GM06990 (cell line): ENCODE measurements around the gene RNF133.
"Not testable (repeated sequence)": the region's sequence is repeated elsewhere in the genome, so short reads cannot be mapped to it uniquely, and the experiment has no call there.

Source experiments
- DNase-seq: peaks from one replicate; pipeline ENCODE4 v3.0.0-alpha.2; 2011; ENCODE audit not compliant: insufficient read length; ENCODE audit errors: extremely low read depth
- H3K27me3 ChIP-seq: replicated peaks from 2 replicates; pipeline ENCODE4 v1.6.0; 2011; ENCODE audit warnings: low read length; ENCODE audit not compliant: control insufficient read depth, insufficient read depth
- H3K36me3 ChIP-seq: 2 replicates; pipeline ENCODE4 v1.5.1; 2011; ENCODE audit warnings: low read length; ENCODE audit not compliant: control insufficient read depth, insufficient read depth
- H3K4me3 ChIP-seq: replicated peaks from 2 replicates; pipeline ENCODE4 v1.5.1; 2011; ENCODE audit warnings: low read depth, mild to moderate bottlenecking, control low read depth, low read length
- TF ChIP-seq, protein P1 (sequence below): IDR thresholded peaks from 2 replicates; pipeline ENCODE4 v1.5.1; 2011; ENCODE audit warnings: low read length, control low read depth, mild to moderate bottlenecking, inconsistent platforms; ENCODE audit not compliant: insufficient read depth, poor library complexity, severe bottlenecking

The RNF133 gene

DNA sequence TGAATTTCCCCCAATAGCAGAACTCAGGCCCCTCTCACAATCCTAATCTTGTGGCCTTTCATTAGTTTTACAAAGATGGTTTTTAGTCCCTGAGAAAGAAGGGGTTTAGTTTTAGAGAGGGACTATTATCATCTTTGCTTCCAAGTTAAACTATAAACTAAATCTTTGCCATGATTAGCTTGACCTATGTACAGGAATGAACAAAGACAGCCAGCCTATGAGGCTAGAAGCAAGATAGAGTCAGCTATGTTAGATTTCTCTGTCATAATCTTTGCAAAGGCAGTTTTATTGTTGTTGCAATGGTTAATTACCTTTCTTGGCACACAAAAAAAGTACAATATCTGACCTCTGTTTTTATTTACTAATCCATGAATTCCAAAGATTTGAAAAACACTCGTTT is 19.1 kb downstream of the RNF133 start:
- TF ChIP-seq, protein P1, sequence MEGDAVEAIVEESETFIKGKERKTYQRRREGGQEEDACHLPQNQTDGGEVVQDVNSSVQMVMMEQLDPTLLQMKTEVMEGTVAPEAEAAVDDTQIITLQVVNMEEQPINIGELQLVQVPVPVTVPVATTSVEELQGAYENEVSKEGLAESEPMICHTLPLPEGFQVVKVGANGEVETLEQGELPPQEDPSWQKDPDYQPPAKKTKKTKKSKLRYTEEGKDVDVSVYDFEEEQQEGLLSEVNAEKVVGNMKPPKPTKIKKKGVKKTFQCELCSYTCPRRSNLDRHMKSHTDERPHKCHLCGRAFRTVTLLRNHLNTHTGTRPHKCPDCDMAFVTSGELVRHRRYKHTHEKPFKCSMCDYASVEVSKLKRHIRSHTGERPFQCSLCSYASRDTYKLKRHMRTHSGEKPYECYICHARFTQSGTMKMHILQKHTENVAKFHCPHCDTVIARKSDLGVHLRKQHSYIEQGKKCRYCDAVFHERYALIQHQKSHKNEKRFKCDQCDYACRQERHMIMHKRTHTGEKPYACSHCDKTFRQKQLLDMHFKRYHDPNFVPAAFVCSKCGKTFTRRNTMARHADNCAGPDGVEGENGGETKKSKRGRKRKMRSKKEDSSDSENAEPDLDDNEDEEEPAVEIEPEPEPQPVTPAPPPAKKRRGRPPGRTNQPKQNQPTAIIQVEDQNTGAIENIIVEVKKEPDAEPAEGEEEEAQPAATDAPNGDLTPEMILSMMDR: no peak
- no peaks in the 10 kb centered on the region for H3K36me3 ChIP-seq
- no peak for DNase-seq
- no peaks in the 10 kb centered on the region for H3K27me3 ChIP-seq
- H3K4me3 ChIP-seq: no peak overlapping the region

DNA sequence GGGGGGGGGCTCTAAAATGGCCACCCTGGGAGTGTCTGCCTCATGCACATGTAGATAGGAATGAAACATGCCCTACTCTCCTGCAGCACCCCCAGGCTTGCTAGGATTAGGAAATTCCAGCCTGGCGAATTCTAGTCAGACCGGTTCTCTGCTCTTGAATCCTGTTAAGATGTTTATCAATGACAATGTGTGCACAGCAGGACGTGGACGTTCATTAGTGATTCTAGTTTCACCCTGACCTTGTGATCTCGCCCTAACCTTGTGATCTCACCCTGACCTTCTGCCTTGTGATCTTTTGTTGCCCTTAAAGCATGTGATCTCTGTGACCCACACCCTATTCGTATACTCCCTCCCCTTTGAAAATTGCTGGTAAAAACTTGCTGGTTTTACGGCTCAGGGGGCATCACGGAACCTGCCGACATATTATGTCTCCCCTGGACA is 19.6 kb downstream of the RNF133 start:
- DNase-seq, H3K27me3 ChIP-seq, H3K4me3 ChIP-seq, H3K36me3 ChIP-seq: not testable (repeated sequence)

DNA sequence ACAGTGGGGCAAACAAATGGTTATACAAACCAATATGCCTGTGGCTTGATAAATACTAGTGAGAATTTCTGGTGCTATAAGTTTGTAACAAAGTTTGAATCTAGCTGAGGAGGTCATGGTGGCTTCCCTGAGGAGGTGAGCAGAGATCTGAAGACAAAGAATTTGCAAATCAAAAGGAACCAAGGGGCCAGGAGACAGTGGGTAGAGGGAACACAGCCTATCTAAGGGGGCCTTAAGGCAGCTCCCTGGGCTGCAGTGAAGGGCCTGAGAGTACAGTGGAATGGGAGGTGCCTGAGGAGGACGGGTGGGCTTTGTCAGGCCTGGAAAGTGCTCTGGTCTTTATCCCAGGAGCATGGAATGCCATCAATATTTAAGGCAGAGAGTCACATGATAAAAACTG is 21.8 kb downstream of the RNF133 start:
- no peaks in the 10 kb centered on the region for H3K36me3 ChIP-seq
- H3K27me3 ChIP-seq: no peaks in the 10 kb centered on the region
- H3K4me3 ChIP-seq: no peak overlapping the region
- no peak for DNase-seq
- TF ChIP-seq, protein P1: no peak

DNA sequence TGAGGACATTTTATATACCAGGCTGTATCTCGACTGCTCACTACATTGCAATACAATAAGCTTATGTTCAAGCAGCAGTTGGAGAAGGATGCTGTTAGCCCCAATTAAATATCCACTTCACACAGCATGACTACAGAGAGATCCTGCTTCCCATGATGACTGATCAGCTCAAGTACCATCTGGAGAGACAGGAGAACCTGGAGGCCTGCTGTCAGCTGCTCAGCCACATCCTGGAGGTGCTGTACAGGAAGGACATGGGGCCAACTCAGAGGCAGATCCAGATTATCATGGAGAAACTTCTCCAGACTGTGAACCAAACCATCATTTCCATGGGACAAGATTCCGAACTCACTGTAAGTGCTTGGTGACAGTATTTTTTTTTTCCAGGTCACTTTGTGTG is 22.5 kb downstream of the RNF133 start:
- TF ChIP-seq, protein P1: no peak
- DNase-seq: no peak
- H3K27me3 ChIP-seq: no peaks in the 10 kb centered on the region
- no peaks in the 10 kb centered on the region for H3K36me3 ChIP-seq
- no peak overlapping the region for H3K4me3 ChIP-seq

DNA sequence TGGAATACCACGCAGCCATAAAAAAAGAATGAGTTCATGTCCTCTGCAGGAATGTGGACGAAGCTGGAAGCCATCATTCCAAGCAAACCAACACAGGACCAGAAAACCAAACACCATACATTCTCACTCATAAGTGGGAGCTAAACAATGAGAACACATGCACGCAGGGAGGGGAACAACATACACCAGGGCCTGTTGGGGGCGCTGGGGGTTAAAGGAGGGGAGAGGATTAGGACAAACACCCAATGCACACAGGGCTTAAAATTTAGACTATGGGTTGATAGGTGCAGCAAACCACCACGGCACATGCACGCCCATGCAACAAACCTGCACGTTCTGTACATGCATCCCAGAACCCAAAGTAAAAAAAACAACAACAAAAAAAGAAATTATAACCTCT is 23.3 kb downstream of the RNF133 start:
- H3K4me3 ChIP-seq: no peak overlapping the region
- no peaks in the 10 kb centered on the region for H3K36me3 ChIP-seq
- H3K27me3 ChIP-seq: no peaks in the 10 kb centered on the region
- TF ChIP-seq, protein P1: no peak
- DNase-seq: no peak

DNA sequence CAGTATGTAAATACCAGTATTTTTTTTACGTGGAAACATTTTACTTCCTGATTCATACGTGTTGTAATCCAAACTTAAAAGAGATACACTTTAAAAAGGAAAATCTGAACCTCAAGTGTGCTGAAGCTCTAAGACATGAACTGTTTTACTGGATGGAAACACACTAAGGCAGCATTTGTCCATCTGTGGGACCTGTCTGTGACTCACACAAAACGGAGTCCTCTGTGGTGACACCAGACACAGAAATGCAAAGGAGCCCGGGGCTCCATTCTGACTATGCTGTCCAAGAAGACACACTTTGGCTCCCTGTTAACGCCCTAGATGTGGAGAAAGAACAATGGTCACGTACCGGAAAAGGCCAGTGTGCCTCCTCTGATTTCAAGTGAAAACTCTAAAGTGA is 23.9 kb downstream of the RNF133 start:
- no peaks in the 10 kb centered on the region for H3K36me3 ChIP-seq
- H3K27me3 ChIP-seq: no peaks in the 10 kb centered on the region
- H3K4me3 ChIP-seq: no peak overlapping the region
- no peak for DNase-seq
- TF ChIP-seq, protein P1: no peak
